ENCODE data around the gene ZBED1.
"Not testable (repeated sequence)": the region's sequence is repeated elsewhere in the genome, so short reads cannot be mapped to it uniquely, and the experiment has no call there.

ZBED1 gene

DNA sequence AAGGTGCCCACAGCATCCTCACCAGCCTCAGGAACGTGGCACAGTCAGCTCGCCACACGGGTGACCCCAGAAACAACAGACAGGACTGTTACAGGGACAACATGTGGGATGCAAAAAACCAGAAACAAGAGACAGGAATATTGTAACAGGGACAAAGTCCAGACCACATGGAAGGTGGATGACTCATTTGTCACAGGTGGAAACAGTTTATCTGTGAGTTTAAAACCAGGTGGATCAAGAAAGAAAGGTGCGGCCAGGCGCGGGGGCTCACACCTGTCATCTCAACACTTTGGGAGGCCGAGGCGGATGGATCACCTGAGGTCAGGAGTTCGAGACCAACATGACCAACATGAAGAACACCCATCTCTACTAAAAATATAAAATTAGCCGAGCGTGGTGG is 23.5 kb downstream of the ZBED1 start:
- in situ Hi-C loops (cut with MboI; ENCODE audit: low sequenced_read_pairs): not testable (repeated sequence)

DNA sequence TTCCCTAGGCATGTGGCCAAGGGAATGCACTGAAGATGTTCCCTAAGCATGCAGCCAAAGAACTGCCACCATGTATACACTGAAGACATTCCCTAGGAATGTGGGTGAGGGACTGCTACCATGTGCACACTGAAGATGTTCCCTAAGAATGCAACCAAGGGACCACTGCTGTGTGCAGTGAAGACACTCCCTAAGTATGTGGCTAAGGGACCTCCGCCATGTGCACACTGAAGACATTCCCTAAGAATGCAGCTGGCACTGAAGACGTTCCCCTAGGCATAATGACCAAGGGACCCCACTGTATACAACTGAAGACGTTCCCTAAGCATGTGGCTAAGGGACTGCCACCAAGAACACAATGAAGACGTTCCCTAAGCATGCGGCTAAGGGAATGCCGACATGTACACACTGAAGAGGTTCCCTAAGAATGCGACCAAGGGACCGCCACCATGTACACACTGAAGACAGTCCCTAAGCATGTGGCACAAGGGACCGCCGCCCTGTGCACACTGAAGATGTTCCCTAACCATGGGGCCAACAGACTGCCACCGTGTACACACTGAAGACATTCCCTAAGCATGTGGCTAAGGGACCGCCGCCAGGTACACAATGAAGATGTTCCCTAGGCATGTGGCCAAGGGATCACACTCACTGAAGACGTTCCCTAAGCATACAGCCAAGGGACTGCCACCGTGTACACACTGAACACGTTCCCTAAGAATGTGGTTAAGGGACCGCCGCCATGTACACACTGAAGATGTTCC is 25.6 kb downstream of the ZBED1 start:
- in situ Hi-C loops (cut with MboI; ENCODE audit: low sequenced_read_pairs): no loop called here

DNA sequence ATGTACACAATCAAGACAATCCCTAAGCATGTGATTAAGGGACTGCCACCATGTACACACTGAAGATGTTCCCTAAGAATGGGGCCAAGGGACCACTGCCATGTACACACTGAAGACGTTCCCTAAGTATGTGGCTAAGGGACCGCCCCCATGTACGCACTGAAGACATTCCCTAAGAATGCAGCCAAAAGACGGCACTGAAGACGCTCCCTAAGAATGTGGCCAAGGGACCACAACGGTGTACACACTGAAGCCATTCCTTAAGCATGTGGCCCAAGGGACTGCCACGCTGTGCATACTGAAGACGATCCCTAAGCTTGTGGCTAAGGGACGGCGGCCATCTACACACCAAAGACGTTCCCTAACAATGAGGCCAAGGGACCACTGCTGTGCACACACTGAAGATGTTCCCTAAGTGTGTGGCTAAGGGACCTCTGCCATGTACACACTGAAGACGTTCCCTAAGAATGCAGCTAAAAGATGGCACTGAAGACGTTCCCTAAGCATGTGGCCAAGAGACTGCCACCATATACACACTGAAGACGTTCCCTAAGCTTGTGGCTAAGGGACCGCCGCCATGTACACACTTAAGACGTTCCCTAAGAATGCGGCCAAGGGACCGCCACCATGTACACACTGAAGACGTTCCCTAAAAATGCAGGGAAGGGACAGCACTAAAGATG is 26.4 kb downstream of the ZBED1 start:
- in situ Hi-C loops (cut with MboI; ENCODE audit: low sequenced_read_pairs): no loop called here

DNA sequence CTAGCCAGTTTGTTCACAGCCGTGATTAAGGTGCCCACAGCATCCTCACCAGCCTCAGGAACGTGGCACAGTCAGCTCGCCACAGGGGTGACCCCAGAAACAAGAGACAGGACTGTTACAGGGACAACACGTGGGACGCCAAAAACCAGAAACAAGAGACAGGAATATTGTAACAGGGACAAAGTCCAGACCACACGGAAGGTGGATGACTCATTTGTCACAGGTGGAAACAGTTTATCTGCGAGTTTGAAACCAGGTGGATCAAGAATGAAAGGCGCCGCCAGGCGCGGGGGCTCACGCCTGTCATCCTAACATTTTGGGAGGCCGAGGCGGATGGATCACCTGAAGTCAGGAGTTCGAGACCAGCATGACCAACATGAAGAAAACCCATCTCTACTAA is 27.7 kb downstream of the ZBED1 start:
- in situ Hi-C loops (cut with MboI; ENCODE audit: low sequenced_read_pairs): not testable (repeated sequence)

DNA sequence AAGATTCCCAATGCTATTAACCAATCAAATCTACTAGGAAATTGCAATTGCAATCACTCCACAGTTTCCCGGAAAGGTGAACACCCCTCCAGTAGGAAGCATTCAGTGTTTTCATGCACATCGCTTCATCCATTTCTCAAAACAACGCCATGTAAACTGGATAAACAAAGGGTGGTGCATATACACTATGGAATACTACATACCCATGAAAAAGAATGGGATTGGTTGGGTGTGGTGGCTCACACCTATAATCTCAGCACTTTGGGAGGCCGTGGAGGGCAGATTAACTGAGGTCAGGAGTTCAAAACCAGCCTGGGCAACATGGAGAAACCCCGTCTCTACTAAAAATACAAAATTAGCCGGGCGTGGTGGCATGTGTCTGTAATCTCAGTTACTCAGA is 29.1 kb downstream of the ZBED1 start:
- in situ Hi-C loops (cut with MboI; ENCODE audit: low sequenced_read_pairs): no loop called here

DNA sequence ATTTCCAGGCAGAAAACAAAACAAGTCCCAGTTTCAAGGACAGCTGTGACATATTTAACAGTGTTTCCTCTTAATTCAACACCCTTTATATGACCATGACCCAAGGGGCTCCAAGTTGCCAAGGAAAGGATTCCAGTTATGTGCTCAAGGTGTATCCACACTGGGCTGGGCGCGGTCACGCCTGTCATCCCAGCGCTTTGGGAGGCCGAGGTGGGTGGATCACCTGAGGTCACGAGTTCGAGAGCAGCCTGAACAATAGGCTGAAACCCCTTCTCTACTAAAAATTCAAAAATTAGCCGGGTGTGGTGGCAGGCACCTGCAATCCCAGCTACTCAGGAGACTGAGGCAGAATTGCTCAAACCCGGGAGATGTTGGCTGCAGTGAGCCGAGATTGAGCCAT is 29.6 kb downstream of the ZBED1 start:
- in situ Hi-C loops (cut with MboI; ENCODE audit: low sequenced_read_pairs): not testable (repeated sequence)

DNA sequence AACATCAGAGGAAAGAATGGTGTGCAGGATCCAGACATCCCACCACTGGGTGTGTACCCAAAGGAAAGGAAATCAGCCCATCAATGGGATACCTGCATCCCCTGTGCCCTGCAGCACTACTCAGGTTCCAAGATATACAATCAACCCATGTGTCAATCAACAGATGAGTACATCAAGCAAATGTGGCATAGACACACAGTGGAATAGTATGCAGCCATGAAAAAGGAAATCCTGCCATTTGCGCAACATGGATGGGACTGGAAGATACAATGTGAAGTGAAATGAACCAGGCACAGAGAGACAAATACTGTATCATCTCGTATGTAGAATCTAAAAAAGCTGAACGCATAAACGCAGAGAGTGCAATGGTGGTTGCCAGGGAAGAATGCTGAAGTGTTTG is 30.9 kb downstream of the ZBED1 start:
- in situ Hi-C loops (cut with MboI; ENCODE audit: low sequenced_read_pairs): not testable (repeated sequence)

DNA sequence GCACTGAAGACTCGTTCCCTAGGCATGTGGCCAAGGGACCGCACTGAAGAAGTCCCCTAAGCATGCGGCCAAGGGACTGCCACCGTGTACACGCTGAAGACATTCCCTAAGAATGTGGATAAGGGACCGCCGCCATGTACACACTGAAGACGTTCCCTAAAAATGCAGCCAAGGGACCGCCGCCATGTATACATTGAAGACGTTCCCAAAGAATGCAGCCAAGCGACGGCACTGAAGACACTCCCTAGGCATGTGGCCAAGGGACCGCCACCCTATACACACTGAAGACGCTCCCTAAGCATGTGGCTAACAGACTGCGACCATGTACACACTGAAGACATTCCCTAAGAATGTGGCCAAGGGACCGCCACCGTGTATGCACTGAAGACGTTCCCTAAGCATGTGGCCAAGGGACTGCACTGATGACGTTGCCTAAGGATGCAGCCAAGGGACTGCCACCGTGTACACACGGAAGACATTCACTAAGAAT is 31.5 kb downstream of the ZBED1 start:
- in situ Hi-C loops (cut with MboI; ENCODE audit: low sequenced_read_pairs): no loop called here

DNA sequence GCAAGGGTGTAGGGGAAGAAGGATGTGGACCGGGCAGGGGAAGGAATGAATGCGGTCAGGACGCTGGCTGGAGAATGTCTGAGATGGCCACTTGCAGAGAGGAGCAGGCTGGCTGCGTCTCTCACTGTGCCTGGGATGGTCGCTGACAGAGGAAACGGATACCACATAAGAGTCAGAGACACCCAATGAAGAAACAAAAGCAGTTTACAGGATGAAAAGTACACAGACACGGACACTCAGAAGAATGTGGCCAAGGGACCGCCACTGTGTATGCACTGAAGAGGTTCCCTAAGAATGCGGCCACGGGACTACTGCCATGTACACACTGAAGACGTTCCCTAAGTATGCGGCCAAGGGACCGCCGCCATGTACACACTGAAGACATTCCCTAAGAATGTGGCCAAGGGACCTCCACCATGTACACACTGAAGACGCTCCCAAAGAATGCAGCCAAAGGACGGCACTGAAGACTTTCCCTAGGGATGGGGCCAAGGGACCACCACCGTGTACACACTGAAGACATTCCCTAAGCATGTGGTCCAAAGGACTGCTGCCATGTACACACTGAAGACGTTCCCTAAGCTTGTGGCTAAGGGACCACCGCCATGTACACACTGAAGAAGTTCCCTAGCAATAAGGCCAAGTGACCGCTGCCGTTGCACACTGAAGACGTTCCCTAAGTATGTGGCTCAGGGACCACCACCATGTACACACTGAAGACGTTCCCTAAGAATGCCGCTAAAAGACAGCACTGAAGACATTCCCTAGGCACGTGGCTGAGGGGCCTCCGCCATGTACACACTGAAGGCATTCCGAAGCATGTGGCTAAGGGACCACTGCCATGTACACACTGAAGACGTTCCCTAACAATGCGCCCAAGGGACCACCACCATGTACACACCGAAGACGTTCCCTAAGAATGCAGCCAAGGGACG is 32.2 kb downstream of the ZBED1 start:
- in situ Hi-C loops (cut with MboI; ENCODE audit: low sequenced_read_pairs): no loop called here

DNA sequence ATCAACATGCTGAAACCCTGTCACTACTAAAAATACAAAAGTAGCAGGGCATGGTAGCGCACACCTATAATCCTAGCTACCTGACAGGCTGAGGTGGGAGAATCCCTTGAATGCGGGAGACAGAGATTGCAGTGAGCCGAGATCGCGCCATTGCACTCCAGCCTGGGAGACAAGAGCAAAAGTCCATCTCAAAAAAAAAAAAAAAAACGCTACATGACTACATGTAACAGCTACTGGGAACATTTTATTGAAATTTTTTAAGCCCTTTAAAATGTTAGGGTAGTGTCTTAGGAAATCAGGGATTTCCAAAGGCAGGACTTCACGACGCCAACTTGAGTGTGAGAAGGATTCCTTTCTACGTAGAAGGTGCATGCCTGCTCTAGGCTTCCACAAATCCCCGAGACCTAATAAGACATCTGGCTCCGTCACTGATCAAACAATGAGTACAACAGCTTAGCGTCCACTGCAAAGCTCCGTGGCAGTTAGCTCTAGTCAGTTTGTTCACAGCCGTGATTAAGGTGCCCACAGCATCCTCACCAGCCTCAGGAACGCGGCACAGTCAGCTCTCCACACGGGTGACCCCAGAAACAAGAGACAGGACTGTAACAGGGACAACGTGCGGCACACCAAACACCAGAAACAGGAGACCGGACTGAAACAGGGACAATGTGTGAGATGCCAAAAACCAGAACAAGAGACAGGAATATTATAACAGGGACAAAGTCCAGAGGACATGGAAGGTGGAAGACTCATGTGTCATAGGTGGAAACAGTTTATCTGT is 33.7 kb downstream of the ZBED1 start:
- in situ Hi-C loops (cut with MboI; ENCODE audit: low sequenced_read_pairs): no loop called here

DNA sequence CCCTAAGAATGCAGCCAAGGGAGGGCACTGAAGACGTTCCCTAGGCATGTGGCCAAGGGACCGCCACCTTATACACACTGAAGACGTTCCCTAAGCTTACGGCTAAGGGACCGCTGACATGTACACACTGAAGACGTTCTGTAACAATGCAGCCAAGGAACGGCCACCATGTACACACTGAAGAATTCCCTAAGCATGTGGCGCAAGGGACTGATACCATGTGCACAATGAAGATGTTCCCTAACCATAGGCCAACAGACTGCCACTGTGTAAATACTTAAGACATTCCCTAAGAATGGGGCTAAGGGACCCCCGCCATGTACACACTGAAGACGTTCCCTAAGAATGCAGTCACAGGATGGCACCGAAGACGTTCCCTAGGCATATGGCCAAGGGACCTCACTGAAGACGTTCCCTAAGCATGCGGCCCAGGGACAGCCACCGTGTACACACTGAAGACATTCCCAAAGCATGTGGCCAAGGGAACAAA is 36.1 kb downstream of the ZBED1 start:
- in situ Hi-C loops (cut with MboI; ENCODE audit: low sequenced_read_pairs): no loop called here

DNA sequence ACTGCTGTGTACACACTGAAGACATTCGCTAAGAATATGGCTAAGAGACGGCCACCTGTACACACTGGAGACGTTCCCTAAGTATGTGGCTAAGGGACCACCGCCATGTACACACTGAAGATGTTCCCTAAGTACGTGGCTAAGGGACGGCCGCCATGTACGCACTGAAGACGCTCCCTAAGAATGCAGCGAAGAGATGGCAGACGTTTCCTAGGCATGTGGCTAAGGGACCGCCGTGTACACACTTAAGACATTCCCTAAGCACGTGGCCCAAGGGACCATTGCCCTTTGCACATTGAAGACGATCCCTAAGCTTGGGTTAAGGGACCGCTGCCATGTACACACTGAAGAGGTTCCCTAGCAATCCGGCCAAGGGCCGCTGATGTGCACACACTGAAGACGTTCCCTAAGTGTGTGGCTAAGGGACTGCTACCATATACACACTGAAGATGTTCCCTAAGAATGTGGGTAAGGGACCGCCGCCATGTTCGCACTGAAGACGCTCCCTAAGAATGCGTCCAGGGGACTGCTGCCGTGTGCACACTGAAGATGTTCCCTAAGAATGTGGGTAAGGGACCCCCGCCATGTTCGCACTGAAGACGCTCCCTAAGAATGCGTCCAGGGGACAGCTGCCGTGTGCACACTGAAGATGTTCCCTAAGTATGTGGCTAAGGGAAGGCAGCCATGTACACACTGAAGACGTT is 36.7 kb downstream of the ZBED1 start:
- in situ Hi-C loops (cut with MboI; ENCODE audit: low sequenced_read_pairs): no loop called here

DNA sequence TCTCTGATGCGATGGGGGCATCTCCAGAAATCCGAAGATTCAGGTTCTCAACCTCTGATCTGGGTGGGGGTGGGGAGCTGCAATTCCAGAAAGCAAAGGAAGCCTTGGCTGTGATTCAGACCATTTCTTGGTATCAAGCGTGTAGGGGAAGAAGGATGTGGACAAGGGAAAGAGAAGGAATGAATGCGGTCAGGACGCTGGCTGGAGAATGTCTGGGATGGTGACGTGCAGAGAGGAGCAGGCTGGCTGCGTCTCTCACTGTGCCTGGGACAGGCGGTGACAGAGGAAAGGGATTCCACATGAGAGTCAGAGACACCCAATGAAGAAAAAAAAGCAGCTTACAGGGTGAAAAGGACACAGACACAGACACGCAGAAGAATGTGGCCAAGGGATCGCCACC is 37.3 kb downstream of the ZBED1 start:
- in situ Hi-C loops (cut with MboI; ENCODE audit: low sequenced_read_pairs): not testable (repeated sequence)

DNA sequence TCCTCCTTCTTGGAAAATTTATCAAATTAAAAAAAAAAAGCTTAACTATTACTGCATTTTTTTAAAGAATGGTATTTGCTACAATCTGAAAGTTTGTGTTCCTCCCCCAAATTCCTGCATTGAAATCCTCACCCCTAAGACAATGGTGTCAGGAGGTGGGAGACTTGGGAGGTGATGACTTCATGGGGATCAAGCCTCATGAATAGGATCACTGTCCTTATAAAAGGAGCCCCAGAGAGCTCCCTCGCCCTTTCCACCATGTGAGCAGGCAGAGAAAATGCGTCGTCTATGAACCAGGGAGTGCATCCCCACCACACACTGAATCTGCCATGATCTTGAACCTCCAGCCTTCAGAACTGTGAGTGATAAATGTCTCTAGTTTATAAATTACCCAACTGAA is 38.0 kb downstream of the ZBED1 start:
- in situ Hi-C loops (cut with MboI; ENCODE audit: low sequenced_read_pairs): no loop called here

DNA sequence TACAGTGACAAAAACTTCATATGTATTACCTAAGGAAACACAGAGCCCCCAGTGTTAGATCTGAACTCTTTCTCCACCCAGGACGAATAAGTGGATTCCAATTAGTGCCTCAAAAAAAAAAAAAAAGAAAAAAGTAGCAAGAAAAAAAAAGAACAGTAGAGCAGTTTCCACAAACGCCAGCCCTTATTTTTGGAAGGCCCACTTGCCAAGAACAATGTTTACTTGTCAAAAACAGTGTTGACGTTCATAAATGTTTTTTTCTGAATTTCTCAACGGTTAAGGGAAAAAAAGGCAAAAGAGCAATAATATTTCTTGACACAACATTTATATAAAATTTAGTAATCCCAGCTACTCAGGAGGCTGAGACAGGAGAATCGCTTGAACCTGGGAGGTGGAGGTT is 38.7 kb downstream of the ZBED1 start:
- in situ Hi-C loops (cut with MboI; ENCODE audit: low sequenced_read_pairs): no loop called here

DNA sequence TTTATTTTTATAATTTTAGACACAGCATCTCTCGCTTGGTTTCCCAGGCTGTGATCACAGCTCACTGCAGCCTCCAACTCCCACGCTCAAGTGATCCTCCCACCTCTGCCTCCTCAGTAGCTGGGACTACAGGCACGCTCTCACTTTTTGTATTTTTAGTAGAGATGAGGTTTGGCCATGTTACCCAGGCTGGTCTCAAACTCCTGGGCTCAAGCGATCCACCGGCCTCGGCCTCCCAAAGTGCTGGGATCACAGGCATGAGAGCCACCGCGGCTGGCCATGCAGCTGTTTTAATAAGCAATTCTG is 39.1 kb downstream of the ZBED1 start:
- in situ Hi-C loops (cut with MboI; ENCODE audit: low sequenced_read_pairs): no loop called here

DNA sequence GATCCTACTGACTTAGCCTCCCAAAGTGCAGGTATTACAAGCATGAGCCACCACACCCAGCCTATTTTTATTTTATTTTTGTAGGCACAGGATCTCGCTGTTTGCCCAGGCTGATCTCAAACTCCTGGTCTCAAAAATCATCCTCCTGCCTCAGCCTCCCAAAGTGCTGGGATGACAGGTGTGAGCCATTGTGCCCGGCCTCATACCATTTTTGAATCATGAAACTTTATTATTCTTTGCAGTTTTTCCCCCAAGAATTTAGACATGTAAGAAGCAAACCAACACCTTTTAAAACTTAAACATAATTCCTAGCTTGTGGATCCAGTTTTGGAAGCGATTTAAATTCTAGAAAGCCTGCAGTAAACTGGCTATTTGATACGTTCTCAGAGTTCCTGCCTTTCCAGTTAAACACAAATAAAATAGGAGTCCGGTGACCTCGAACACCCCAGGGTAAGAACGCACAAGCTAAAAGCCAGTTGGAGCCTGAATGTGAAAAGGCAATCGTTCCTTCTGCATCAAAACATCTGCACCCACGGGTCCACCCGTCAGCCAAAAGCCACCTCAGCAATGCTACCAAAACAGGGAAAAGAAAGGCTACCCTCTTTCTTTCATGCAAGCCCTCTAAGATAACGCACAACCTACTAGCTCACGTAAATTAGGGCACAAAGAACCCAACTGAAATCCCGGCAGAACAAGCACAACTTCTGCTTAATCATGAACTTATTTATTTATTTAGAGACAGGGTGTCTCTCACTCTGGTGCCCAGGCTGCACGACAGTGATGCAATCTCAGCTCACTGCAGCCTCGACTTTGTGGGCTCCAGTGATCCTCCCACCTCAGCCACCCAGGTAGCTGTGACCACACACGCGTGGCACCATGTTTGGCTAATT is 39.7 kb downstream of the ZBED1 start:
- in situ Hi-C loops (cut with MboI; ENCODE audit: low sequenced_read_pairs): not testable (repeated sequence)

DNA sequence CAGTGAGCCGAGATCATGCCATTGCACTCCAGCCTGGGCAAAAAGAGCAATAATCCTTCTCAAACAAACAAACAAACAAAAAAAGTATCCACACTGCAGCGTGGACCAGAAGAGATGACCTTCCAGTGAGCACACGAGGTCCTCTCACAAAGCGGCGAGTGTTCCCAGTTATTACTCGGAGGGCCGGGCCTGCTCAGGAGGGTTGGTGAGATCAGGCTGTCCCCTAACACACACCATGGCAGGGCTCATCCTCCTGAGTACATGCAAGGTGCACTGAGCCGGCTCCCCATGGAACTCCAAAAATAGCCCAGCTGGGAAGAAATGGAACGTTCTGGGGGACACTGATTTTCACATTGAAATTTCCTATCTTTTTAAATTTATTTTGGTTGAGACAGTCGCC is 40.7 kb downstream of the ZBED1 start:
- in situ Hi-C loops (cut with MboI; ENCODE audit: low sequenced_read_pairs): not testable (repeated sequence)

DNA sequence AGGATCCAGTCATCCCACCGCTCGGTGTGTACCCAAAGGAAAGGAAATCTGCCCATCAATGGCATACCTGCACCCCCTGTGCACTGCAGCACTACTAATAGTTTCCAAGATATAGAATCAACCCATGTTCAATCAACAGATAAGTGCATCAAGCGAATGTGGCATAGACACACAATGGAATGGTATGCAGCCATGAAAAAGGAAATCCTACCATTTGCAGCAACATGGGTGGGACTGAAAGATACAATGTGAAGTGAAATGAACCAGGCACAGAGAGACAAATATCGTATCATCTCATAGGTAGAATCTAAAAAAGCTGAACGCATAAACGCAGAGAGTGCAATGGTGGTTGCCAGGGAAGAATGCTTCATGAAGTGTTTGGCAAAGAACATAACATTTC is 42.5 kb downstream of the ZBED1 start:
- in situ Hi-C loops (cut with MboI; ENCODE audit: low sequenced_read_pairs): no loop called here

Measured in HL-60/S4 (cell line).